OCI-LY1 (cell line): ENCODE results near the gene ENOX2.

ENCODE experiments used
- CTCF ChIP-seq: fragments of 200-600 bp; sonication (generic), shearing (Covaris generic); IDR thresholded peaks from 2 replicates; pipeline ENCODE4 v1.5.1; 2017; ENCODE audit warnings: mild to moderate bottlenecking, antibody characterized with exemption, low read length, moderate library complexity, mixed read lengths
- EZH2 ChIP-seq: fragments of 200-600 bp; sonication (generic), shearing (Covaris generic); IDR thresholded peaks from 2 replicates; pipeline ENCODE4 v1.8.0; 2017; ENCODE audit warnings: borderline replicate concordance, mixed run types, mild to moderate bottlenecking, antibody characterized with exemption, low read length, moderate library complexity, mixed read lengths

GRCh38 chrX:130801901-130802300 lies 101.1 kb downstream of the ENOX2 start:
- TF ChIP-seq EZH2: no peak
- no peak for TF ChIP-seq CTCF
